SKM-1 treated with dmso at 0.1 percent for 144 hours (cell line): ENCODE measurements around the gene IFT88.

ENCODE experiments used
- DNase-seq: peaks from one replicate; lab custom pipeline; 2025; ENCODE audit not compliant: unreplicated experiment; lab: John Stamatoyannopoulos, UW

IFT88 gene

GRCh38 chr13:20682061-20682460 is 115.1 kb downstream of the IFT88 start:
- no peak for DNase-seq

- no peak for DNase-seq
These were observed 117.1 kb downstream of the IFT88 start for GRCh38 chr13:20684041-20684440.

GRCh38 chr13:20684546-20684945 is 117.6 kb downstream of the IFT88 start:
- DNase-seq = peak; percentile 13

DNA sequence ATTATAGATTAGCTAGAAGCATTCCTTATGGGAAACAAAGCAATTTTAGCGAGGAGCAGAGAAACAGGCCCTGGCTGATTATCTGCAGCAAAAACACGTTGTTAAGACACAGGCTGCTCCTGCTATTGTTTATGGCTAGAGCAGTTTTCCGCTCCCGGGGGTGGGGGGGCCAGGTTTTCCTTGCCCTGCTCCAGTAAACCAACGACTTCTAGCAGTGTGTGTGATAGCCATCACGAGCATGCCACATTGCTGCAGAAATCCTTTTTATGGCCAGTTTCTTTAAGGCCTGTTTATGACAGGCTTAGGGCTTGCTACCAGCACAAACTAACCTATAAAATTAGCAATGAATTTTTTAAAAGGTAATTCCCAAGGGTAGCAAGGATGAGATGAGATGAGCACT is 118.1 kb downstream of the IFT88 start:
- no peak for DNase-seq

- no peak for DNase-seq
These were observed 119.2 kb downstream of the IFT88 start for GRCh38 chr13:20686167-20686566.

- DNase-seq = no peak
These were observed 120.1 kb downstream of the IFT88 start for GRCh38 chr13:20686863-20687579.

DNA sequence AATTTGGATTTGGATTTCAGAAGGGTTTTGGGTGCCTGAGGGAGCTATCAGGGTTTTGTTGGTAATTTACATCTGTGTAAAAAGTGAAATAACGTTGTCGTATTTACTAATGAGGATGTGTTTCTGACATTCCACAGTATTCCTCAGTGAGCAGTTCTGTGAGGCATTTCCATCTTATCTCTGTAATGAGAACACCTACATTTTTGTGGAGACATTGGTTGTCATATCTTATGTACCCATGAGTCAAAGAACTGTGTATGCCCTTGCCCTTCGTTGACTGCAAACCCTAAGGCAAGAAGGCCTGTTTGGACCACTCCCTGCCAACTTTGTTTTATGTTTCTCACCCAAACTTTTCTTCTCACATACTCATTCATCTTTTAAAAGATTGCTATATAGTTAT is 122.3 kb downstream of the IFT88 start:
- DNase-seq = no peak

DNA sequence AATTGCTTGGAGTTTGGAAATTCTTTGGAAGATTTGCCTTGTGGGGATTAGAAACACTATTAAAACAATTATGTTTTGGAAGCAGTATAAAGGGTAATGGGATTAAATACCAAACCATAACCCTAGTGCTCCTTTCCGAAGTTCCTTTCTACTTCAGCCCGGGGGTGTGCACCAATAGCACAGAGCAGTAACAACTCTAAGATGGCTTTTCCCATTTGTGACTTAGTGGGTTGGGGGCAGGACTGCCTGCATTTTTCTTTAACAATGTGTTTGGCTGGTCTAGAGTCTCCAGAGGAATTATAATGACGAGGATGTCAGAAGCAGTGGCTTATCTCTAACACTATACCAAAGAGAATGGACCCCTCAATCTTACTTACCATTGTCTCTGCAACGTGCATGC is 124.7 kb downstream of the IFT88 start:
- DNase-seq = no peak

- DNase-seq = no peak
These were observed 129.1 kb downstream of the IFT88 start for GRCh38 chr13:20696073-20696472.

DNA sequence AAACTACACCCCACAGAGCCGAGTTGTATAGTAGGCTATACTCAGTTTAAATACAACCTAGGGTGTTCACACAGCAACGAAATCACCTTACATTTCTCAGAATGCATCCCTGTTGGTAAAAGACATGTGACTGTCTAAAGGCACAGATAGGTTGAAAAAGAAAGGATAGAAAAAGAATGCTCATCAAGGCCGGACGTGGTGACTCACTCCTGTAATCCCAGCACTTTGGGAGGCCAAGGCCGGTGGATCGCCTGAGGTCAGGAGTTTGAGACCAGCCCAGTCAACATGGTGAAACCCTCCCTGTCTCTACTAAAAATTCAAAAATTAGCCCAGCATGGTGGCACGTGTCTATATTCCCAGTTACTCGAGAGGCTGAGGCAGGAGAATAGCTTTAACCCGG is 132.8 kb downstream of the IFT88 start:
- DNase-seq = no peak

GRCh38 chr13:20700288-20700687 is 133.3 kb downstream of the IFT88 start:
- DNase-seq = no peak

GRCh38 chr13:20701461-20701860 is 134.5 kb downstream of the IFT88 start:
- DNase-seq = no peak

DNA sequence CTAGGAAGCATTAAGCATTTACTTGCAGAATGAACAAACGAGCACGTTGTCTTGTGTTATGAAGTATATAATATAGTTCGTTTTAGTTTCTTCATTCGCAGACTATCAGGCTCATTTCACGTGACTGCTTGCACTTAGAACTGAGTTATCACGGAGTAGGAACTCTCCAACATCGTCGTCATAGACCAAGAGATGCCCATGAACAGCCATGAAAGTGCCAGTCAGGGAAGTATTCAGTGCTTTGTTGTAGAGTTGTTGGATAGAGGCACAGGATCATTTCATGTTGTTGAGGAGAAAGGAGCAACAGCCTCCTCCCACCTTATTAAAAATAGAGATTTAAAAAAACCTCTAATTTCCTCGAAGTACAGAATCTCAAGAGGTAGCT is 135.6 kb downstream of the IFT88 start:
- no peak for DNase-seq

- no peak for DNase-seq
These were observed 136.2 kb downstream of the IFT88 start, which contains the start of gene IL17D for GRCh38 chr13:20702915-20703779. TSS of gene IL17D (plus strand) at chr13:20703699. CDS start at chr13:20704002, 303 bp downstream.

- peak; percentile 38 for DNase-seq
These were observed 137.0 kb downstream of the IFT88 start for GRCh38 chr13:20703780-20704458.

- no peak for DNase-seq
These were observed 137.6 kb downstream of the IFT88 start for GRCh38 chr13:20704459-20705069.

GRCh38 chr13:20706661-20707060 is 139.7 kb downstream of the IFT88 start:
- DNase-seq = no peak

DNA sequence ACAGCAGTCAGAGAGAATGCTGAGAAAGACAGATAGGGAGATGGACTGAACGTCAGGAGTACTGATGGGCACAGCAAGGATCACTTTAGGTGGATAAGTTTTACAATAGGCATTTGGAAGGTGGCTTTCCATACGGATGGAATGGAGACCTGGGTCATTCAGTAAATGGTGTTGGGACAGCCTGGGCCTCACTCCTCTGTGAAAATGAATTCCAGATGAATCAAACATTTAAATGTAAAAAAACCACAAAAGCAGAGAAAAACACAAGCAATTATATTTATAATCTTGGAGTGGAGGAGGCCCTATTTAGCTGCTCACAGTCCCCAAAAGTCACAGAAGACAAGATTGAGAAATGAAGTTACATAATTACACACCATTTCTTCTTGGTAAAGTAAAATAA is 141.3 kb downstream of the IFT88 start:
- DNase-seq = no peak

DNA sequence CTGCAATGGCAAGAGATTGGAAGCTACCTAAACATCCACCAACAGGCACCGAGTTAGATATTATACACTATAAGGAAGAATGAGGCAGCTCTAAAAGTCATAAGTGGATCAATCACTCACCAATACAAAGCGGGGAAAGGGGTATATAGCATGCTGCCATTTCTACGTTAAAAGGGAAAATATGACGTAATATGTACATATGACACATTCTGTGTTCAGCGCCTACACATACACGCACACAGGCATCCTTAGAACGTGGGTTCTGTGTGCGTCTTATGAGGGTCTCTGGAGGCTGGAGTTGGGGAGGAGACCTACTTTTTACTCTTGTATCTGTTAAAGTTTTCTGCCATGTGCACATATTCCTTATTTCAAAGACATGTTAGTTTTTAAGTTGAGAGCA is 142.4 kb downstream of the IFT88 start:
- no peak for DNase-seq

GRCh38 chr13:20709782-20710181 is 142.8 kb downstream of the IFT88 start:
- DNase-seq = no peak

DNA sequence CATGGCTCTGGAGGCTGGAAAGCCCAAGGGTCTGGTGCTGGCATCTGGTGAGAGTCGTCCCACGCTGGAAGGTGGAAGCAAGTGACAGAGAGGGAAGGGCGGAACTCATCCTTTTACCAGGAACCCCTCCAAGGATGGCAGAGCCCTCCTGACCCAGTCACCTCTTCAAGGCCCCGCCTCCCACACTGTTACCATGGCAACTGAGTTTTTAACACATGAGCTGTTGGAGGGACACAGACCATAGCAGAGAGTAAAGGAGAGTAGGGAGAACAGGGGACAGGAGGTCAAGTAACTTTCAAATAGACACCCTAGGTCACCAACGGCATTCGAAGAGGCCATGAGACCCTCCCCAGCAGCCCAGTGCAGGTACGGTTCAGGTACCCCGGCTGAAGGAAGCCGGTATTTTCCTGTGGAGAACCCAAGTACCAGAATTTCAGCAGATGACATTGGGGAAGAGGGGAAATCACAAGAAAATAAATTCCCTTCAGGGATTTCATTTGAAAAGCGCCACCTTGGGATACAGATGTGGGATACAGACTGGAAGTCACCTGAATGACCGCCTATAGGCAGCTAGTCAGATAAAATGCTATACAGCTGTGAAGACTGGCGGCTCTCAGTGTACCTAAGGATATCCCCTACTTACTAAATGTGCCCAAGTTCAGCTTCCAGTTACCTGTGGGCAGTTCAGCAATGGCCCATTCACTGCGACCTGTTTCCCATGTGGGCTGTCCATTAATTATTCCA is 144.5 kb downstream of the IFT88 start:
- no peak for DNase-seq
